H9 (cell line): ENCODE measurements around the gene KCNN3. TPM values are rescaled to one million over a fixed set of nuclear protein-coding genes. Genes with fewer than 3 reads are reported as not detected.

ENCODE experiments used
- DNase-seq: peaks from one replicate; pipeline ENCODE4 v3.0.0-alpha.2; 2017
- H2AFZ ChIP-seq: one replicate; pipeline ENCODE4 v1.6.1; 2013; ENCODE audit warnings: mild to moderate bottlenecking, low read length, control low read depth, moderate library complexity
- H2AK5ac ChIP-seq: 2 replicates; pipeline ENCODE4 v1.6.1; 2013; ENCODE audit warnings: low read length, control low read depth, mixed read lengths; ENCODE audit not compliant: insufficient read length
- H2BK120ac ChIP-seq: one replicate; pipeline ENCODE4 v1.6.1; 2013; ENCODE audit warnings: low read depth, mild to moderate bottlenecking, low read length, control low read depth, inconsistent platforms; ENCODE audit not compliant: poor library complexity, severe bottlenecking
- H2BK12ac ChIP-seq: 2 replicates; pipeline ENCODE4 v1.6.1; 2013; ENCODE audit warnings: low read length, control low read depth, mixed read lengths, low read depth; ENCODE audit not compliant: insufficient read length
- H2BK15ac ChIP-seq: 2 replicates; pipeline ENCODE4 v1.6.1; 2013; ENCODE audit warnings: low read depth, low read length, control low read depth
- H2BK20ac ChIP-seq: one replicate; pipeline ENCODE4 v1.6.1; 2013; ENCODE audit warnings: low read depth, mild to moderate bottlenecking, low read length, control low read depth, inconsistent platforms; ENCODE audit not compliant: poor library complexity, severe bottlenecking
- H2BK5ac ChIP-seq: 2 replicates; pipeline ENCODE4 v1.6.1; 2013; ENCODE audit warnings: low read length, control low read depth, mixed read lengths; ENCODE audit not compliant: insufficient read length
- H3K14ac ChIP-seq: 2 replicates; pipeline ENCODE4 v1.6.1; 2013; ENCODE audit warnings: low read length, control low read depth; ENCODE audit not compliant: insufficient read depth
- H3K18ac ChIP-seq: 2 replicates; pipeline ENCODE4 v1.6.1; 2013; ENCODE audit warnings: low read depth, mild to moderate bottlenecking, mixed read lengths, low read length, control low read depth; ENCODE audit not compliant: insufficient read length
- H3K23ac ChIP-seq: 2 replicates; pipeline ENCODE4 v1.6.1; 2013; ENCODE audit warnings: low read length, control low read depth, mixed read lengths, low read depth; ENCODE audit not compliant: insufficient read length
- H3K23me2 ChIP-seq: 2 replicates; pipeline ENCODE4 v1.6.1; 2013; ENCODE audit warnings: low read depth, mild to moderate bottlenecking, mixed read lengths, low read length, control low read depth; ENCODE audit not compliant: insufficient read length, poor library complexity, severe bottlenecking
- H3K27ac ChIP-seq: 2 replicates; pipeline ENCODE4 v1.5.1; 2013; ENCODE audit warnings: low read length, control low read depth, mixed read lengths, low read depth; ENCODE audit not compliant: insufficient read length
- H3K27me3 ChIP-seq: 2 replicates; pipeline ENCODE4 v1.6.1; 2013; ENCODE audit warnings: low read length, control low read depth, inconsistent platforms; ENCODE audit not compliant: insufficient read depth
- H3K4ac ChIP-seq: 2 replicates; pipeline ENCODE4 v1.6.1; 2013; ENCODE audit warnings: low read depth, mild to moderate bottlenecking, control low read depth, inconsistent platforms, low read length, moderate library complexity
- H3K4me1 ChIP-seq: 2 replicates; pipeline ENCODE4 v1.6.1; 2013; ENCODE audit warnings: low read length, control low read depth, inconsistent platforms; ENCODE audit not compliant: insufficient read depth
- H3K4me2 ChIP-seq: 2 replicates; pipeline ENCODE4 v1.6.1; 2013; ENCODE audit warnings: low read length, control low read depth, mixed read lengths; ENCODE audit not compliant: insufficient read length, insufficient read depth
- H3K56ac ChIP-seq: 2 replicates; pipeline ENCODE4 v1.6.1; 2013; ENCODE audit warnings: low read depth, mild to moderate bottlenecking, mixed read lengths, low read length, control low read depth; ENCODE audit not compliant: insufficient read length
- H3K79me1 ChIP-seq: 2 replicates; pipeline ENCODE4 v1.6.1; 2013; ENCODE audit warnings: low read depth, mild to moderate bottlenecking, moderate library complexity, low read length, control low read depth, inconsistent platforms; ENCODE audit not compliant: insufficient read depth, poor library complexity, severe bottlenecking
- H3K79me2 ChIP-seq: 2 replicates; pipeline ENCODE4 v1.6.1; 2013; ENCODE audit warnings: low read length, control low read depth, inconsistent platforms; ENCODE audit not compliant: insufficient read depth
- H3K9ac ChIP-seq: 2 replicates; pipeline ENCODE4 v1.6.1; 2013; ENCODE audit warnings: low read length, control low read depth, mixed read lengths; ENCODE audit not compliant: insufficient read length; ENCODE audit errors: extremely low read depth
- H3K9me3 ChIP-seq: one replicate; pipeline ENCODE4 v1.6.1; 2013; ENCODE audit warnings: low read depth, low read length, inconsistent platforms; ENCODE audit not compliant: control insufficient read depth
- H3T11ph ChIP-seq: one replicate; pipeline ENCODE4 v1.6.1; 2013; ENCODE audit warnings: mild to moderate bottlenecking, low read length, control low read depth, inconsistent platforms
- H4K20me1 ChIP-seq: one replicate; pipeline ENCODE4 v1.6.1; 2013; ENCODE audit not compliant: control insufficient read depth, insufficient read length, insufficient read depth
- H4K5ac ChIP-seq: 2 replicates; pipeline ENCODE4 v1.6.1; 2013; ENCODE audit warnings: low read depth, mild to moderate bottlenecking, mixed read lengths, low read length, control low read depth; ENCODE audit not compliant: insufficient read length
- H4K8ac ChIP-seq: replicated peaks from 2 replicates; pipeline ENCODE4 v1.6.1; 2013; ENCODE audit warnings: low read length, control low read depth, mixed read lengths, low read depth; ENCODE audit not compliant: insufficient read length
- H4K91ac ChIP-seq: 2 replicates; pipeline ENCODE4 v1.6.1; 2013; ENCODE audit warnings: low read depth, mild to moderate bottlenecking, moderate library complexity, mixed read lengths, low read length, control low read depth; ENCODE audit not compliant: insufficient read length
- H3K27ac Mint-ChIP-seq, 3 experiments: 2 replicates in 2 of 3; 3 replicates in 1 of 3; pipeline ENCODE4 v1.8.0; 2020 to 2021; ENCODE audit warnings: mixed read lengths in 3 of 3, mild to moderate bottlenecking in 1 of 3, moderate library complexity in 1 of 3
- H3K27me3 Mint-ChIP-seq: 2 replicates; pipeline ENCODE4 v1.8.0; 2021; ENCODE audit warnings: low read depth, mild to moderate bottlenecking, moderate library complexity, mixed read lengths
- H3K36me3 Mint-ChIP-seq, 3 experiments: 2 replicates in 2 of 3; 3 replicates in 1 of 3; pipeline ENCODE4 v1.8.0; 2020 to 2021; ENCODE audit warnings: low read depth in 3 of 3, mixed read lengths in 3 of 3; ENCODE audit not compliant: insufficient read depth in 1 of 3
- H3K4me1 Mint-ChIP-seq, 2 experiments: 2 replicates each; pipeline ENCODE4 v1.8.0; 2020; ENCODE audit warnings: mixed read lengths in 2 of 2
- H3K4me3 Mint-ChIP-seq, 2 experiments: 2 replicates in 1 of 2; 3 replicates in 1 of 2; pipeline ENCODE4 v1.8.0; 2020 to 2021; ENCODE audit warnings: mild to moderate bottlenecking in 2 of 2, mixed read lengths in 2 of 2, moderate library complexity in 1 of 2
- H3K9me3 Mint-ChIP-seq, 2 experiments: 2 replicates in 1 of 2; 3 replicates in 1 of 2; pipeline ENCODE4 v1.8.0; 2020; ENCODE audit warnings: mild to moderate bottlenecking in 2 of 2, mixed read lengths in 2 of 2, moderate library complexity in 1 of 2
- CTCF ChIP-seq: fragments of 200-600 bp; sonication (generic); conservative IDR thresholded peaks from 3 replicates; pipeline ENCODE4 v1.8.0; 2021; ENCODE audit warnings: antibody characterized with exemption, mild to moderate bottlenecking
- WGBS: extraction: QIAGEN DNeasy Blood & Tissue Kit; methylation state at CpG from one replicate; pipeline ENCODE4 v1.1.7; 2013; ENCODE audit warnings: missing lambda C conversion rate, low lambda C conversion rate, mixed read lengths; ENCODE audit not compliant: insufficient read length; ENCODE audit errors: extremely low coverage; 5-methylcytosine and 5-hydroxymethylcytosine counted together
- total RNA-seq: library from RNA; stranded (reverse); gene quantifications from 2 replicates; pipeline ENCODE4 v1.2.1, GENCODE V29; 2021

Gene KCNN3
- total RNA-seq, 1 experiment from 2014 or later = 0.83 TPM

- no peak overlapping the region for H2BK15ac ChIP-seq
- H4K20me1 ChIP-seq = no peaks in the 10 kb centered on the region
- H4K91ac ChIP-seq = no peak overlapping the region
- H2BK12ac ChIP-seq = no peak overlapping the region
- Mint-ChIP-seq H3K4me1 (peaks cover 3 to 8% of the 10 kb centered on the region in 2 experiments), H3K27me3 (peaks cover 1% of the 10 kb centered on the region; the same call in 1 of the 2 replicates), H3K27ac (no peak overlapping the region), H3K36me3 (no peaks in the 10 kb centered on the region), H3K4me3 (no peak overlapping the region), H3K9me3 (no peaks in the 10 kb centered on the region)
- H2AK5ac ChIP-seq = no peak overlapping the region
- no peaks in the 10 kb centered on the region for H3K79me2 ChIP-seq
- no peak overlapping the region for H3K9ac ChIP-seq
- H3K14ac ChIP-seq = no peak overlapping the region
- no peak overlapping the region for H3K23ac ChIP-seq
- H3K4ac ChIP-seq = no peak overlapping the region
- no peaks in the 10 kb centered on the region for H3K23me2 ChIP-seq
- H3K18ac ChIP-seq = no peak overlapping the region
- no peak for DNase-seq
- 0 out of 2 replicates have a peak, but pooled peaks cover 2% of the 10 kb centered on the region for H3K27me3 ChIP-seq
- H3K56ac ChIP-seq = no peak overlapping the region
- no peak overlapping the region for H3K27ac ChIP-seq
- WGBS = no CpG with 5 or more reads among the region's 16 CpGs
- H2BK20ac ChIP-seq = no peak overlapping the region
- no peak overlapping the region for H4K8ac ChIP-seq
- H2BK120ac ChIP-seq = no peak overlapping the region
- H3K79me1 ChIP-seq = no peaks in the 10 kb centered on the region
- no peak overlapping the region for H2BK5ac ChIP-seq
- no peak for TF ChIP-seq CTCF
- no peak overlapping the region for H3T11ph ChIP-seq
- H3K4me2 ChIP-seq = no peak overlapping the region
- no peaks in the 10 kb centered on the region for H3K9me3 ChIP-seq
- no peak overlapping the region for H4K5ac ChIP-seq
- H3K4me1 ChIP-seq = 0 out of 2 replicates have a peak, but pooled peaks cover 2% of the 10 kb centered on the region
- H2AFZ ChIP-seq = no peak overlapping the region
Measured at GRCh38 chr1:154879038-154879421, 8.9 kb upstream of the KCNN3 start.
